GM12801 (cell line): ENCODE results near the gene DMXL1.

Source experiments
- TF ChIP-seq, protein P1 (sequence below): IDR thresholded peaks from one replicate; pipeline ENCODE4 v1.5.1; 2011; ENCODE audit warnings: control low read depth; ENCODE audit not compliant: insufficient read length; ENCODE audit errors: extremely low read depth

DMXL1 gene

GRCh38 chr5:119220576-119221197 is 149.8 kb downstream of the DMXL1 start:
- TF ChIP-seq, protein P1, sequence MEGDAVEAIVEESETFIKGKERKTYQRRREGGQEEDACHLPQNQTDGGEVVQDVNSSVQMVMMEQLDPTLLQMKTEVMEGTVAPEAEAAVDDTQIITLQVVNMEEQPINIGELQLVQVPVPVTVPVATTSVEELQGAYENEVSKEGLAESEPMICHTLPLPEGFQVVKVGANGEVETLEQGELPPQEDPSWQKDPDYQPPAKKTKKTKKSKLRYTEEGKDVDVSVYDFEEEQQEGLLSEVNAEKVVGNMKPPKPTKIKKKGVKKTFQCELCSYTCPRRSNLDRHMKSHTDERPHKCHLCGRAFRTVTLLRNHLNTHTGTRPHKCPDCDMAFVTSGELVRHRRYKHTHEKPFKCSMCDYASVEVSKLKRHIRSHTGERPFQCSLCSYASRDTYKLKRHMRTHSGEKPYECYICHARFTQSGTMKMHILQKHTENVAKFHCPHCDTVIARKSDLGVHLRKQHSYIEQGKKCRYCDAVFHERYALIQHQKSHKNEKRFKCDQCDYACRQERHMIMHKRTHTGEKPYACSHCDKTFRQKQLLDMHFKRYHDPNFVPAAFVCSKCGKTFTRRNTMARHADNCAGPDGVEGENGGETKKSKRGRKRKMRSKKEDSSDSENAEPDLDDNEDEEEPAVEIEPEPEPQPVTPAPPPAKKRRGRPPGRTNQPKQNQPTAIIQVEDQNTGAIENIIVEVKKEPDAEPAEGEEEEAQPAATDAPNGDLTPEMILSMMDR, result no peak

- TF ChIP-seq, protein P1, result no peak
Observed at GRCh38 chr5:119221330-119221729, 150.4 kb downstream of the DMXL1 start.

DNA sequence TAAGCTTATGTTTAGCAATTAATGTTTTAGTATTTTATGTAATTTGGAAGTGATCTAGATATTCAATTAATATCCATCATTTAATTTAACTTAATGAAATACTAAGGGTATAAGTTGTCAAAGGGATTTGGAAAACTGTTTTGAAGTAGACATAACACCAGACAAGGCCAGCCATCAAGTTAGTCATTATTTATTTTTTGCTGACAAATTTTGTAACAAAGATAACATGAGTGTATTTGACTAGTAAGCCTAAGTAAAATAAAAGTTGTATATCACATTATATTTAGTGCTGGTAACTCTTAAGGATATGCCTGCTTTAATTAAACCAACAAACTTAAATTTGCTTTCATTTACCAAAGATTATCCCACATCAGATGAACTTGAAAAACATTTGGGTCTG is 159.1 kb downstream of the DMXL1 start:
- TF ChIP-seq, protein P1, result no peak

- TF ChIP-seq, protein P1, result no peak
Observed at GRCh38 chr5:119238265-119239118, 167.6 kb downstream of the DMXL1 start.

- TF ChIP-seq, protein P1, result no peak
Observed at GRCh38 chr5:119239119-119239417, 168.2 kb downstream of the DMXL1 start.

- TF ChIP-seq, protein P1, result no peak
Observed at GRCh38 chr5:119243888-119244287, 173.0 kb downstream of the DMXL1 start.

DNA sequence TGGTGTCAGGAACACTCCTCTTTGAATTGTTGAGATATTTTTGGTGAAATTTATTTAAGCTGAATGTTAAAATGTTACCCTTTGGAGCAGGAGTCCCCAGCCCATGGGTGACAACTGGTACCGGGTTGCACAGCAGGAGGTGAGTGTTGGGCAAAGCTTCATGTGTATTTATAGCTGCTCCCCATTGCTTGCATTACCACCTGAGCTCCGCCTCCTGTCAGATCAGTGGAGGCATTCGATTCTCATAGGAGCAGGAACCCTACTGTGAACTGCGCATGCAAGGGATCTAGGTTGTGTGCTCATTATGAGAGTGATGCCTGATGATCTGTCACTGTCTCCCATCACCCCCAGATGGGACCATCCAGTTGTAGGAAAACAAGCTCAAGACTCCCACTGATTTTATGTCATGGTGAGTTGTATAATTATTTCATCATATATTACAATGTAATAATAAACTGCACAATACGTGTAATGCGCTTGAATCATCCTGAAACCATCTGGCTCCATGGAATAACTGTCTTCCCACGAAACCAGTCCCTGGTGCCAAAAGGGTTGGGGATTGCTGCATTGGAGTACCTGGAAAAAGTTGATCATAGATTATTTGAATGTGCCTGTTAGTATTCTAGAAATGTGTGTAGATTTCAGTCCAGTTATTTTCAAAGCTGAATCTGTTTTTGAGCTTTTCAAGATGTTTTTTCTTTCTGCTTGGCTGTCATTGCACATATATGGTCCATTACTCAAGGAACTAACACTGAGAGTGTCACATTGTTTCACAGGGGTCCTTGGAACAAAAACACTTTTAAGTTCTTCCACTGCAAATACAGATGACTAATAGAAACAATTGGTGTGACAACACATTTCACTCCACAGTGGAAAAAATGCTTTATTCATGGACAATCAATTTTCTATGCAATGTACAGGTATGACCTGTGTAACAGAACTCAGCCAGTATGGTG is 180.3 kb downstream of the DMXL1 start:
- TF ChIP-seq, protein P1, result no peak
